CD8-positive, alpha-beta memory T cell (primary cell): ENCODE data around the gene ANXA4. TPM values are rescaled to one million over a fixed set of nuclear protein-coding genes. Genes with fewer than 3 reads are reported as not detected.
"Not testable (repeated sequence)": the region's sequence is repeated elsewhere in the genome, so short reads cannot be mapped to it uniquely, and the experiment has no call there.

ENCODE experiments used
- CTCF ChIA-PET: fragments of 350-600 bp; sonication (Branson Sonifier 250); formaldehyde crosslinking; loops from one replicate; lab custom pipeline; 2021; ENCODE audit warnings: antibody characterized with exemption; lab: Charles Lee
- POLR2A ChIA-PET: fragments of 350-600 bp; sonication (Branson Sonifier 250); formaldehyde crosslinking; loops from one replicate; lab custom pipeline; 2021; ENCODE audit warnings: antibody characterized with exemption; lab: Charles Lee
- DNase-seq, 5 donors: peaks; one replicate each; pipeline versions ENCODE4 v3.0.0 to v3.0.0-alpha.2; 2020 to 2022; ENCODE audit warnings: mixed read lengths in 1 of 5
- H3K27ac ChIP-seq: one replicate; pipeline ENCODE4 v1.7.0; 2013; ENCODE audit warnings: low read depth, mild to moderate bottlenecking, low read length, moderate library complexity
- H3K27me3 ChIP-seq: 2 replicates; pipeline ENCODE4 v1.7.0; 2013; ENCODE audit warnings: low read length, mild to moderate bottlenecking; ENCODE audit not compliant: insufficient read depth, poor library complexity, severe bottlenecking
- H3K36me3 ChIP-seq: 2 replicates; pipeline ENCODE4 v1.7.0; 2013; ENCODE audit warnings: mild to moderate bottlenecking, low read length, moderate library complexity; ENCODE audit not compliant: insufficient read depth
- H3K4me1 ChIP-seq: 2 replicates; pipeline ENCODE4 v1.7.0; 2013; ENCODE audit warnings: mild to moderate bottlenecking, low read length, moderate library complexity; ENCODE audit not compliant: insufficient read depth
- H3K4me3 ChIP-seq: 2 replicates; pipeline ENCODE4 v1.7.0; 2013; ENCODE audit warnings: mild to moderate bottlenecking, low read length
- H3K9me3 ChIP-seq: 2 replicates; pipeline ENCODE4 v1.7.0; 2013; ENCODE audit warnings: mild to moderate bottlenecking, low read length
- H3K27ac Mint-ChIP-seq, 8 donors: one replicate each; pipeline ENCODE4 v1.8.0; 2020 to 2021; ENCODE audit warnings: mixed read lengths in 8 of 8, mild to moderate bottlenecking in 6 of 8, inconsistent platforms in 3 of 8, moderate library complexity in 3 of 8
- H3K27me3 Mint-ChIP-seq, 2 donors: one replicate each; pipeline ENCODE4 v1.8.0; 2020 to 2021; ENCODE audit warnings: mixed read lengths in 2 of 2, mild to moderate bottlenecking in 1 of 2, moderate library complexity in 1 of 2
- H3K36me3 Mint-ChIP-seq, 3 donors: one replicate each; pipeline ENCODE4 v1.8.0; 2020 to 2021; ENCODE audit warnings: mixed read lengths in 3 of 3, inconsistent platforms in 1 of 3, mild to moderate bottlenecking in 1 of 3
- H3K4me1 Mint-ChIP-seq, 3 donors: one replicate each; pipeline ENCODE4 v1.8.0; 2020 to 2021; ENCODE audit warnings: mixed read lengths in 3 of 3, inconsistent platforms in 1 of 3, mild to moderate bottlenecking in 1 of 3
- H3K4me3 Mint-ChIP-seq, 7 donors: one replicate each; pipeline ENCODE4 v1.8.0; 2020 to 2021; ENCODE audit warnings: mixed read lengths in 7 of 7, mild to moderate bottlenecking in 6 of 7, moderate library complexity in 4 of 7, inconsistent platforms in 2 of 7
- H3K9me3 Mint-ChIP-seq, 5 donors: one replicate each; pipeline ENCODE4 v1.8.0; 2020 to 2022; ENCODE audit warnings: mixed read lengths in 5 of 5, mild to moderate bottlenecking in 3 of 5, moderate library complexity in 2 of 5, inconsistent platforms in 1 of 5
- polyA plus RNA-seq: library from polyadenylated mRNA; unstranded; fragments of 300-500 nt; fragmentation: Illumina TruSeq; gene quantifications from one replicate; pipeline ENCODE4 v1.2.3, GENCODE V29; 2021
- total RNA-seq, 2 experiments: library from RNA; stranded (reverse); gene quantifications; one replicate each; pipeline ENCODE4 v1.2.3, GENCODE V29; 2021

The ANXA4 gene
- total and polyA plus RNA-seq, 3 experiments from 2014 or later: 30.2 to 38.6 (median 33.7) TPM

GRCh38 chr2:69714539-69715220 is 27.3 kb upstream of the ANXA4 start:
- not testable (repeated sequence) for H3K27me3 ChIP-seq, H3K27ac ChIP-seq, H3K36me3 Mint-ChIP-seq, H3K4me1 ChIP-seq, H3K27me3 Mint-ChIP-seq, H3K9me3 ChIP-seq, H3K9me3 Mint-ChIP-seq, H3K36me3 ChIP-seq
- ChIA-PET POLR2A (interaction anchor here (0.6 kb wide), 1 partner anchor 395 kb away, joined by 8 read pairs; no protein-coding TSS in a partner anchor), CTCF (interaction anchor here (0.6 to 7.0 kb wide), 18 partner anchors 10 to 154 kb away, joined by 3 to 66 read pairs (median 3); partner anchors contain the start of genes AAK1 and ANXA4)
- H3K27ac Mint-ChIP-seq: peak overlapping the region in 3 of 8 donors; percentile 32 to 65 (median 34)
- H3K4me3 Mint-ChIP-seq: peak overlapping the region in 3 of 7 donors; percentile 9 to 46 (median 16)
- H3K4me1 Mint-ChIP-seq: peaks cover 14 to 21% (median 16%) of the 10 kb centered on the region in 3 donors
- peak; percentile 72 to 88 (median 78) for DNase-seq
- H3K4me3 ChIP-seq: peak overlapping the region; percentile 46

GRCh38 chr2:69715964-69716363 is 26.0 kb upstream of the ANXA4 start:
- Mint-ChIP-seq H3K4me1 (peaks cover 14 to 21% (median 16%) of the 10 kb centered on the region in 3 donors), H3K27me3 (peaks cover 0 to 3% of the 10 kb centered on the region in 2 donors), H3K4me3 (no peak overlapping the region), H3K9me3 (no peaks in the 10 kb centered on the region), H3K36me3 (peaks cover 0 to 4% (median 0%) of the 10 kb centered on the region in 3 donors), H3K27ac (peak overlapping the region in 1 of 8 donors; percentile 77)
- Histone ChIP-seq H3K9me3 (no peaks in the 10 kb centered on the region), H3K27me3 (no peaks in the 10 kb centered on the region), H3K27ac (no peak overlapping the region), H3K4me1 (peaks cover 7% of the 10 kb centered on the region), H3K4me3 (no peak overlapping the region), H3K36me3 (no peaks in the 10 kb centered on the region)
- ChIA-PET POLR2A (no interaction called here), CTCF (interaction anchor here (1.2 to 7.0 kb wide), 9 partner anchors 9 to 179 kb away, joined by 3 to 66 read pairs (median 4); partner anchors contain the start of gene AAK1)
- no peak for DNase-seq

- CTCF ChIA-PET: interaction anchor here (0.6 to 7.0 kb wide), 9 partner anchors 8 to 180 kb away, joined by 3 to 66 read pairs (median 4); partner anchors contain the start of gene AAK1
- POLR2A ChIA-PET: no interaction called here
- H3K36me3 ChIP-seq: no peaks in the 10 kb centered on the region
Measured at GRCh38 chr2:69716555-69717120, 25.3 kb upstream of the ANXA4 start.

GRCh38 chr2:69717186-69717585 is 24.7 kb upstream of the ANXA4 start:
- H3K4me1 Mint-ChIP-seq: peaks cover 10 to 16% (median 13%) of the 10 kb centered on the region in 3 donors
- H3K9me3 ChIP-seq: no peaks in the 10 kb centered on the region
- no peaks in the 10 kb centered on the region for H3K27me3 ChIP-seq
- H3K36me3 ChIP-seq: no peaks in the 10 kb centered on the region
- DNase-seq: no peak
- H3K4me1 ChIP-seq: peaks cover 7% of the 10 kb centered on the region
- H3K36me3 Mint-ChIP-seq: no peaks in the 10 kb centered on the region
- H3K4me3 ChIP-seq: no peak overlapping the region
- no peak overlapping the region for H3K27ac ChIP-seq
- H3K9me3 Mint-ChIP-seq: no peaks in the 10 kb centered on the region
- CTCF ChIA-PET: interaction anchor here (0.6 to 7.0 kb wide), 10 partner anchors 8 to 180 kb away, joined by 3 to 66 read pairs (median 4); partner anchors contain the start of gene AAK1
- peak overlapping the region in 2 of 8 donors; percentile 32 to 47 for H3K27ac Mint-ChIP-seq
- H3K4me3 Mint-ChIP-seq: no peak overlapping the region
- peaks cover 0 to 3% of the 10 kb centered on the region in 2 donors for H3K27me3 Mint-ChIP-seq
- POLR2A ChIA-PET: no interaction called here

More at GRCh38 chr2:69716555-69717120, 25.3 kb upstream of the ANXA4 start:
- Histone ChIP-seq H3K4me1 (peaks cover 7% of the 10 kb centered on the region), H3K27ac (no peak overlapping the region), H3K4me3 (no peak overlapping the region), H3K27me3 (no peaks in the 10 kb centered on the region), H3K9me3 (no peaks in the 10 kb centered on the region)
- Mint-ChIP-seq H3K36me3 (no peaks in the 10 kb centered on the region), H3K27ac (peak overlapping the region in 3 of 8 donors; percentile 32 to 91 (median 77)), H3K4me1 (peaks cover 11 to 18% (median 16%) of the 10 kb centered on the region in 3 donors), H3K4me3 (no peak overlapping the region), H3K9me3 (no peaks in the 10 kb centered on the region), H3K27me3 (peaks cover 0 to 3% of the 10 kb centered on the region in 2 donors)
- DNase-seq: no peak

DNA sequence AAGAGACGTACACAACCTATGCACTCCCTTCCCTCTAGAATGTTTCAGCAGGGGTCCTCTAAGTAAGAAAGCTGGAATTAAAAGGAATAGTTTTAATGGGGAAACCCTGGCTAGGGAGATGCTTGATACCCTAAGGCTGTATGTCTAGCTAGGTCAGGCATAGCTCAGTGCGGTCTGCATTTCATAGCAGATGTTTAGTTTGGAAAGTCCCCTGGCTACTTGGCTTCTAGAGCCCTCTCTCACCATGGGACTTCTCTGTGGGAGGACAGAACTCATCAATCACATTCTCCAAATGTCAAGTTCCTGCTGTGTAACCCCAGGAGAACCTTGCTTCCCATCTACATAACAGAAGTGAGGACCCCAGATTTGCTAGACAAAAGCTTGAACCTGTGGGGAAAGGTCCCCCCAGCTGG is 24.1 kb upstream of the ANXA4 start:
- no peaks in the 10 kb centered on the region for H3K9me3 Mint-ChIP-seq
- Histone ChIP-seq H3K27ac (no peak overlapping the region), H3K4me1 (peaks cover 7% of the 10 kb centered on the region), H3K9me3 (no peaks in the 10 kb centered on the region), H3K36me3 (no peaks in the 10 kb centered on the region), H3K27me3 (no peaks in the 10 kb centered on the region), H3K4me3 (no peak overlapping the region)
- no peaks in the 10 kb centered on the region for H3K36me3 Mint-ChIP-seq
- H3K4me3 Mint-ChIP-seq: no peak overlapping the region
- no peak for DNase-seq
- POLR2A ChIA-PET: no interaction called here
- H3K27me3 Mint-ChIP-seq: peaks cover 0 to 3% of the 10 kb centered on the region in 2 donors
- no peak overlapping the region for H3K27ac Mint-ChIP-seq
- H3K4me1 Mint-ChIP-seq: peaks cover 9 to 12% (median 12%) of the 10 kb centered on the region in 3 donors
- CTCF ChIA-PET: interaction anchor here (1.7 to 7.0 kb wide), 3 partner anchors 75 to 153 kb away, joined by 8 to 66 read pairs (median 12); partner anchors contain the start of gene AAK1

DNA sequence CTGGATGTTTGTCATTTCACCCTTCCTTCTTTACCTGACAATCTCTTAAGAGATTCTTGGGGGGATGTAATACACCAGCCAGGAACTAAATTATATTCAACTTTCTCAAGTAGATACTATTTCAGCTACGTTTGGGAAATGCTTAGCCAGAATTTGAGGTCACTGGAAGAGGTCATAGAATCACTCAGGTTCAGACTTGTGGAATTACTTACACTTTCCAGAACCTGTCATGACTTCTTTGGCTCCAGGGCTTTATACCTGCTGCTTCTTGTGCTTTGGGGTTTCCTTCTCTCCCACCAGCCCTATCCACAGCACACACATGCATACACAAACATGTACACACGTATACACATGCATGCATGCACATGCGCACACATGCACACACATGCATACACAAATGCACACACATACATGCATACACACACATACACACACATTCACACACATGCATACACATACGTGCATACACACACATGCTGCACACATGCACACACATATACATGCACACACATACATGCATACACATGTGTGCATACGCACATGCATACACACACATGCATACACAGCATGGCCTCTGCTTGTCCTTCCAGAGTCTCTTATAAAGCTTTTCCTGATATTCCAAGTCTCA is 23.5 kb upstream of the ANXA4 start:
- Histone ChIP-seq H3K4me1 (peaks cover 7% of the 10 kb centered on the region), H3K4me3 (no peak overlapping the region), H3K9me3 (no peaks in the 10 kb centered on the region), H3K27ac (no peak overlapping the region), H3K36me3 (no peaks in the 10 kb centered on the region), H3K27me3 (no peaks in the 10 kb centered on the region)
- Mint-ChIP-seq H3K4me3 (no peak overlapping the region), H3K9me3 (no peaks in the 10 kb centered on the region), H3K36me3 (no peaks in the 10 kb centered on the region), H3K27ac (no peak overlapping the region), H3K4me1 (peaks cover 6 to 8% (median 7%) of the 10 kb centered on the region in 3 donors), H3K27me3 (peaks cover 0 to 3% of the 10 kb centered on the region in 2 donors)
- no peak for DNase-seq
- CTCF ChIA-PET: interaction anchor here (0.7 to 7.0 kb wide), 4 partner anchors 75 to 373 kb away, joined by 3 to 66 read pairs (median 10); partner anchors contain the start of gene AAK1
- POLR2A ChIA-PET: no interaction called here

DNA sequence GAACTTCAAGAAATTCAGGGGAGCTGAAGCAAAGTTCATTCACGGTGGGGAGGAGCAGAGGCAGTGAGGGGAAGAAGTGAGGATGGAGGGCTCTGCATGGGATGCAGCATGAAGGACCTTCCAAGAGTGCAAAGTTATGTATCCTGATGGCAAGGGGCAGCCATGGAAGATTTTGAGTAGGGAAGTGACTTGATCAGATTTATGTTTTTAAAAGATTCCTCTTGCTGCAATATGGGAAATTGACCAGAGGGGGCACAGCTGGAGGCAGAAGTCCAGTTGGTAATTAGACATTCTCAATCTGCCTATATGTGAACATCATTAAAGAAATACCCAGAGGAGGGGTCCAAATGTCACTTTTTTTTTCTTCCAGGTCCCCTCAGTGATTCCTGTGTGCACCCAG is 21.5 kb upstream of the ANXA4 start:
- Histone ChIP-seq H3K27ac (no peak overlapping the region), H3K27me3 (no peaks in the 10 kb centered on the region), H3K36me3 (no peaks in the 10 kb centered on the region), H3K9me3 (no peaks in the 10 kb centered on the region), H3K4me1 (peaks cover 6% of the 10 kb centered on the region), H3K4me3 (no peak overlapping the region)
- Mint-ChIP-seq H3K27me3 (peaks cover 0 to 3% of the 10 kb centered on the region in 2 donors), H3K4me3 (no peak overlapping the region), H3K36me3 (no peaks in the 10 kb centered on the region), H3K27ac (no peak overlapping the region), H3K4me1 (peaks cover 4 to 7% (median 7%) of the 10 kb centered on the region in 3 donors), H3K9me3 (no peaks in the 10 kb centered on the region)
- POLR2A ChIA-PET: no interaction called here
- no peak for DNase-seq
- CTCF ChIA-PET: interaction anchor here (3.6 kb wide), 1 partner anchor 96 kb away, joined by 12 read pairs; no protein-coding TSS in a partner anchor
